Sigmoid colon (tissue), 7 donors: Measurements from ENCODE around the gene IRS2. TPM values are rescaled to one million over a fixed set of nuclear protein-coding genes. Genes with fewer than 3 reads are reported as not detected.

Experiments
- DNase-seq: peaks from one replicate; pipeline ENCODE4 v3.0.0-alpha.2; 2019
- H3K27ac ChIP-seq, 4 donors: fragments of 200-600 bp; sonication (generic); one replicate each; pipeline ENCODE4 v1.5.1; 2016 to 2019; ENCODE audit warnings: mild to moderate bottlenecking in 1 of 4
- H3K27me3 ChIP-seq, 3 donors: fragments of 200-600 bp; sonication (generic); one replicate each; pipeline ENCODE4 v1.5.1; 2019; ENCODE audit warnings: mild to moderate bottlenecking in 1 of 3
- H3K36me3 ChIP-seq, 4 donors: fragments of 200-600 bp; sonication (generic); one replicate each; pipeline ENCODE4 v1.5.1; 2016 to 2019
- H3K4me1 ChIP-seq, 4 donors: fragments of 200-600 bp; sonication (generic); one replicate each; pipeline ENCODE4 v1.5.1; 2017 to 2019
- H3K4me3 ChIP-seq, 4 donors: fragments of 200-600 bp; sonication (generic); one replicate each; pipeline ENCODE4 v1.5.1; 2017 to 2019; ENCODE audit warnings: mild to moderate bottlenecking in 2 of 4, moderate library complexity in 1 of 4
- H3K9me3 ChIP-seq, 4 donors: fragments of 200-600 bp in 3 of 4; sonication (generic) in 3 of 4; one replicate each; pipeline versions ENCODE4 v1.5.1 to v1.6.1; 2013 to 2019
- EP300 ChIP-seq, 4 donors: sonication (generic); formaldehyde crosslinking; IDR thresholded peaks; one replicate each; pipeline ENCODE4 v1.6.1; 2017; ENCODE audit warnings: antibody characterized with exemption in 4 of 4
- POLR2A ChIP-seq, 2 donors: fragments of 450-650 bp; IDR thresholded peaks; one replicate each; pipeline ENCODE4 v1.6.1; 2016; ENCODE audit warnings: antibody characterized with exemption in 2 of 2, mild to moderate bottlenecking in 2 of 2, moderate library complexity in 2 of 2
- POLR2AphosphoS5 ChIP-seq, 4 donors: sonication (generic); formaldehyde crosslinking; IDR thresholded peaks; one replicate each; pipeline ENCODE4 v1.6.1; 2017; ENCODE audit warnings: antibody characterized with exemption in 4 of 4
- WGBS, 2 donors: extraction: QIAGEN DNeasy Blood & Tissue Kit; methylation state at CpG; one replicate each; pipeline ENCODE4 v1.1.7; 2013; 5-methylcytosine and 5-hydroxymethylcytosine counted together
- intact Hi-C: fragments of 100-400 bp; cut with DNase I; formaldehyde crosslinking; loops from one replicate; pipeline ENCODE4 v1.15.1; 2023
- polyA plus RNA-seq, 3 donors: library from polyadenylated mRNA; stranded (reverse); fragments of 200-250 nt; gene quantifications; one replicate each; pipeline ENCODE4 v1.2.3, GENCODE V29; 2013
- total RNA-seq, 4 donors: library from RNA; depleted of rRNA; stranded (reverse); fragments of >200 nt; gene quantifications; one replicate each; pipeline ENCODE4 v1.1.0, GENCODE V29; 2016
- TF ChIP-seq, protein P1 (sequence below), 4 experiments: fragments of 450-650 bp in 3 of 4; fragments of 200-600 bp in 1 of 4; IDR thresholded peaks; one replicate each; pipeline ENCODE4 v1.5.1; 2016 to 2019; ENCODE audit warnings: antibody characterized with exemption in 4 of 4, mild to moderate bottlenecking in 3 of 4, moderate library complexity in 2 of 4
- donor health status: healthy with polysubstance abuse.
- donor health status: Bipolar disorder and iron deficiency.
- donor health status: healthy.

Gene IRS2
- total and polyA plus RNA-seq, 7 donors = 3.6 to 21.9 (median 15.3) TPM

GRCh38 chr13:109804654-109805053, 18.3 kb upstream of the IRS2 start:
- DNase-seq = no peak
- intact Hi-C loops = no loop called here
- 83 to 87% methylated on average over 9 of the region's 9 CpGs for WGBS, 2 donors
- Histone ChIP-seq H3K9me3 (no peaks in the 10 kb centered on the region), H3K4me1 (no peaks in the 10 kb centered on the region), H3K27me3 (no peaks in the 10 kb centered on the region), H3K4me3 (no peak overlapping the region), H3K27ac (no peak overlapping the region), H3K36me3 (no peaks in the 10 kb centered on the region)
- TF ChIP-seq POLR2AphosphoS5 (IDR thresholded peaks at IDR 0.05) (no peak), POLR2A (IDR thresholded peaks at IDR 0.05) (no peak), EP300 (IDR thresholded peaks at IDR 0.05) (no peak)
- TF ChIP-seq, protein P1, sequence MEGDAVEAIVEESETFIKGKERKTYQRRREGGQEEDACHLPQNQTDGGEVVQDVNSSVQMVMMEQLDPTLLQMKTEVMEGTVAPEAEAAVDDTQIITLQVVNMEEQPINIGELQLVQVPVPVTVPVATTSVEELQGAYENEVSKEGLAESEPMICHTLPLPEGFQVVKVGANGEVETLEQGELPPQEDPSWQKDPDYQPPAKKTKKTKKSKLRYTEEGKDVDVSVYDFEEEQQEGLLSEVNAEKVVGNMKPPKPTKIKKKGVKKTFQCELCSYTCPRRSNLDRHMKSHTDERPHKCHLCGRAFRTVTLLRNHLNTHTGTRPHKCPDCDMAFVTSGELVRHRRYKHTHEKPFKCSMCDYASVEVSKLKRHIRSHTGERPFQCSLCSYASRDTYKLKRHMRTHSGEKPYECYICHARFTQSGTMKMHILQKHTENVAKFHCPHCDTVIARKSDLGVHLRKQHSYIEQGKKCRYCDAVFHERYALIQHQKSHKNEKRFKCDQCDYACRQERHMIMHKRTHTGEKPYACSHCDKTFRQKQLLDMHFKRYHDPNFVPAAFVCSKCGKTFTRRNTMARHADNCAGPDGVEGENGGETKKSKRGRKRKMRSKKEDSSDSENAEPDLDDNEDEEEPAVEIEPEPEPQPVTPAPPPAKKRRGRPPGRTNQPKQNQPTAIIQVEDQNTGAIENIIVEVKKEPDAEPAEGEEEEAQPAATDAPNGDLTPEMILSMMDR (IDR thresholded peaks at IDR 0.05) = no peak

DNA sequence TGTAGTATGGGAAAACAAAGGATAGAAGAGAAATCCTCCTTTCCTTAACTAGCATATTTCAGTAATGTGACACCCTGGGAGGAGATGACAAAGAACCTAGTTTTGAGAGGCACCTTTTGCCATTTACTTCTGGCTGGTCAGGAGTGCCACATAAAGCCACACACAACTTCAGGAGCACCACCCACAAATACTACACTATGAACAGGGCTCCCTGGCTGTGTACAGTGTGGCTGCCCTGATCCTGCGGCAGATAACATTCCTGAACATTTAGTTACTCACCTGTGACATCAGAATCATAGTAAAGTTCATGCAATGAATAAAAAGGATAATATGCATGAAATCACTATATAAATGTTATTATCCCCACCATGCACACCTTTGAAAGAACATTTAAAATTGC, 17.4 kb upstream of the IRS2 start:
- no peaks in the 10 kb centered on the region for H3K27me3 ChIP-seq
- TF ChIP-seq POLR2A (IDR thresholded peaks at IDR 0.05) (no peak), EP300 (IDR thresholded peaks at IDR 0.05) (no peak), POLR2AphosphoS5 (IDR thresholded peaks at IDR 0.05) (no peak)
- TF ChIP-seq, protein P1 (IDR thresholded peaks at IDR 0.05) = no peak
- H3K36me3 ChIP-seq = no peaks in the 10 kb centered on the region
- no peak for DNase-seq
- H3K4me1 ChIP-seq = no peaks in the 10 kb centered on the region
- no peak overlapping the region for H3K27ac ChIP-seq
- H3K9me3 ChIP-seq = no peaks in the 10 kb centered on the region
- 28 to 83% methylated on average over 1 of the region's 1 CpG for WGBS, 2 donors
- H3K4me3 ChIP-seq = no peak overlapping the region
- intact Hi-C loops = no loop called here

GRCh38 chr13:109802936-109803335, 16.6 kb upstream of the IRS2 start:
- WGBS, 2 donors = 63 to 79% methylated on average over 4 of the region's 4 CpGs
- no peak for TF ChIP-seq EP300 (IDR thresholded peaks at IDR 0.05)
- no peak for TF ChIP-seq POLR2AphosphoS5 (IDR thresholded peaks at IDR 0.05)
- no peak for TF ChIP-seq POLR2A (IDR thresholded peaks at IDR 0.05)
- TF ChIP-seq, protein P1 (IDR thresholded peaks at IDR 0.05) = no peak
- no peaks in the 10 kb centered on the region for H3K36me3 ChIP-seq
- intact Hi-C loops = no loop called here
- H3K4me1 ChIP-seq = no peaks in the 10 kb centered on the region
- H3K9me3 ChIP-seq = no peaks in the 10 kb centered on the region
- no peak overlapping the region for H3K27ac ChIP-seq
- H3K27me3 ChIP-seq = no peaks in the 10 kb centered on the region
- DNase-seq = no peak
- no peak overlapping the region for H3K4me3 ChIP-seq

DNA sequence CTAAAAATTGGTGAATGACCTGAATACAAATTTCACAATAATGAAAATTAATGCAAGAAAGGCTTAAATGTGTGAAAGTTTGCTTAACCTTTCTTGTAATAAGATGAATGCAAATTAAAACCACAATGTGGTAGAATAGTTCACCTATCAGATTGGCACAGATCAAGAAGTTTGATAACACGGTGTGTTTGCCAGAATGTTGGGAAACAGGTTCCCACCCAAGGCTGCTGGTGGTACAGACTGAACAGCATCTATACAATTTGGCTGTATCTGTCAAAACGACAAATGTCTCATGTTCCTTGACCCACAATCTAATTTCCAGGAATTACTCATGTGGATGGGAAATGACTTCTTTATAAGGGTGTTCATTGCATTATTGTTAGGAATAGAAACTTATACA, 8.6 kb upstream of the IRS2 start:
- H3K4me3 ChIP-seq = no peak overlapping the region
- intact Hi-C loops = no loop called here
- H3K9me3 ChIP-seq = no peaks in the 10 kb centered on the region
- H3K27ac ChIP-seq = no peak overlapping the region
- no peaks in the 10 kb centered on the region for H3K36me3 ChIP-seq
- TF ChIP-seq POLR2A (IDR thresholded peaks at IDR 0.05) (no peak), EP300 (IDR thresholded peaks at IDR 0.05) (no peak), POLR2AphosphoS5 (IDR thresholded peaks at IDR 0.05) (no peak)
- TF ChIP-seq, protein P1 (IDR thresholded peaks at IDR 0.05) = no peak
- no peak for DNase-seq
- 19 to 51% methylated on average over 2 of the region's 2 CpGs for WGBS, 2 donors
- peaks cover 0 to 14% (median 0%) of the 10 kb centered on the region in 4 donors for H3K4me1 ChIP-seq
- no peaks in the 10 kb centered on the region for H3K27me3 ChIP-seq

DNA sequence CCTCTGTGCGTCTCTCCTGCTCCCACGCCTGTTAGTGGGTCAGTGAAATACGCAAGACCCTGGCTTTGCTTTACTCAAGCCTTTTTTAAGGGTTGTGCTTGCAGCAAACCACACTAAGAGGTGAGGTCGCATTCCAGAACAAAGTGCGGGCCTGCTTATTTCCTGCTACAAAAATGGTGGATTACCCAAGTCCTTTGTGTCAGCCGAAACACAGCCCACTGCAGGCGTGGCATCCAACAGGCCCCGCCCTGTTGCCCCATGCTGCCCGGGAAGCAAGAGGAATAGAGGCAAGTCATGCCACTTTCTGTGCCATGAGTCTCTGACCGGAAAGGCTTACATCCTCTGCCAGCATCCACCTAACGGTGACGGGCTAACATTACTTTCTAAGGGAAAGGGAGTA, 7.7 kb upstream of the IRS2 start:
- peaks cover 0 to 19% (median 3%) of the 10 kb centered on the region in 4 donors for H3K4me1 ChIP-seq
- H3K4me3 ChIP-seq = no peak overlapping the region
- TF ChIP-seq EP300 (IDR thresholded peaks at IDR 0.05) = no peak
- TF ChIP-seq, protein P1 (IDR thresholded peaks at IDR 0.05) = no peak
- TF ChIP-seq POLR2AphosphoS5 (IDR thresholded peaks at IDR 0.05) = no peak
- TF ChIP-seq POLR2A (IDR thresholded peaks at IDR 0.05) = no peak
- no peak for DNase-seq
- H3K36me3 ChIP-seq = no peaks in the 10 kb centered on the region
- intact Hi-C loops = no loop called here
- H3K27me3 ChIP-seq = no peaks in the 10 kb centered on the region
- H3K27ac ChIP-seq = no peak overlapping the region
- no peaks in the 10 kb centered on the region for H3K9me3 ChIP-seq
- 71 to 88% methylated on average over 12 of the region's 12 CpGs for WGBS, 2 donors
